IMR-90 (cell line): Measurements from ENCODE around the gene ANO4. TPM values are rescaled to one million over a fixed set of nuclear protein-coding genes. Genes with fewer than 3 reads are reported as not detected.

Experiments used
- ATAC-seq: fragments of 200-7000 bp; cut with Tn5 transposase; 2 replicates; pipeline ENCODE4 v1.9.1; 2020; ENCODE audit warnings: low read depth, mild to moderate bottlenecking, moderate library complexity
- BruUV-seq: library from RNA; stranded (reverse); fragments of 400-500 nt; replicated peaks from 2 replicates; lab custom pipeline; 2021; lab: Mats Ljungman, UMichigan
- CTCF ChIA-PET: fragments of 300-600 bp; formaldehyde crosslinking; extraction: SDS; loops from one replicate; lab custom pipeline; 2021; ENCODE audit warnings: antibody characterized with exemption; lab: Yijun Ruan, JAX
- POLR2A ChIA-PET: fragments of 300-600 bp; sonication (Branson Sonifier 250); formaldehyde crosslinking; loops from one replicate; lab custom pipeline; 2022; ENCODE audit warnings: antibody characterized with exemption; ENCODE audit not compliant: unreplicated experiment; lab: Charles Lee
- DNase-seq: peaks from one replicate; pipeline ENCODE4 v3.0.0; 2013
- H2AFZ ChIP-seq: replicated peaks from 2 replicates; pipeline ENCODE3; 2013; ENCODE audit warnings: low read length, mild to moderate bottlenecking; ENCODE audit not compliant: poor library complexity
- H2AK5ac ChIP-seq: 2 replicates; pipeline ENCODE4 v1.6.1; 2013; ENCODE audit warnings: low read depth, low read length, inconsistent platforms
- H2AK9ac ChIP-seq: replicated peaks from 2 replicates; pipeline ENCODE3; 2013; ENCODE audit warnings: mild to moderate bottlenecking, low read depth, low read length, moderate library complexity; ENCODE audit not compliant: poor library complexity
- H2BK120ac ChIP-seq: 2 replicates; pipeline ENCODE4 v1.6.1; 2013; ENCODE audit warnings: low read depth, low read length, inconsistent platforms
- H2BK15ac ChIP-seq: 3 replicates; pipeline ENCODE4 v1.6.1; 2013; ENCODE audit warnings: low read depth, low read length, inconsistent platforms
- H2BK20ac ChIP-seq: 2 replicates; pipeline ENCODE4 v1.6.1; 2013; ENCODE audit warnings: low read depth, mild to moderate bottlenecking, inconsistent platforms, low read length, moderate library complexity
- H2BK5ac ChIP-seq: 2 replicates; pipeline ENCODE4 v1.6.1; 2013; ENCODE audit warnings: mild to moderate bottlenecking, low read depth, low read length, inconsistent platforms; ENCODE audit not compliant: poor library complexity, severe bottlenecking
- H3K14ac ChIP-seq: replicated peaks from 2 replicates; pipeline ENCODE4 v1.6.1; 2013; ENCODE audit warnings: low read depth, low read length, inconsistent platforms
- H3K18ac ChIP-seq: 2 replicates; pipeline ENCODE4 v1.6.1; 2013; ENCODE audit warnings: low read depth, low read length, control low read depth
- H3K23ac ChIP-seq: 2 replicates; pipeline ENCODE4 v1.6.1; 2013; ENCODE audit warnings: low read depth, low read length, inconsistent platforms
- H3K27ac ChIP-seq: 2 replicates; pipeline ENCODE4 v1.5.1; 2013; ENCODE audit warnings: mild to moderate bottlenecking, control low read depth, low read length; ENCODE audit not compliant: insufficient read depth
- H3K27me3 ChIP-seq: 2 replicates; pipeline ENCODE4 v1.6.1; 2013; ENCODE audit warnings: low read length; ENCODE audit not compliant: control insufficient read depth, insufficient read depth
- H3K36me3 ChIP-seq: 2 replicates; pipeline ENCODE4 v1.6.1; 2013; ENCODE audit warnings: low read length, mixed read lengths; ENCODE audit not compliant: control insufficient read depth, insufficient read depth
- H3K4ac ChIP-seq: 2 replicates; pipeline ENCODE4 v1.6.1; 2013; ENCODE audit warnings: low read depth, low read length, inconsistent platforms
- H3K4me1 ChIP-seq: 2 replicates; pipeline ENCODE4 v1.6.1; 2013; ENCODE audit warnings: low read length, mixed read lengths; ENCODE audit not compliant: control insufficient read depth, insufficient read depth
- H3K4me2 ChIP-seq: 2 replicates; pipeline ENCODE4 v1.6.1; 2013; ENCODE audit warnings: low read depth, mild to moderate bottlenecking, control low read depth, low read length, moderate library complexity
- H3K4me3 ChIP-seq: 2 replicates; pipeline ENCODE4 v1.5.1; 2013; ENCODE audit warnings: low read depth, mild to moderate bottlenecking, control low read depth, low read length, moderate library complexity; ENCODE audit not compliant: insufficient read depth
- H3K56ac ChIP-seq: 2 replicates; pipeline ENCODE4 v1.6.1; 2013; ENCODE audit warnings: low read length, inconsistent platforms; ENCODE audit not compliant: insufficient read depth; ENCODE audit errors: extremely low read depth
- H3K79me1 ChIP-seq, 2 experiments: 2 replicates each; pipeline ENCODE4 v1.6.1; 2013; ENCODE audit warnings: low read length in 2 of 2, inconsistent platforms in 1 of 2, low read depth in 1 of 2
- H3K9ac ChIP-seq: 2 replicates; pipeline ENCODE4 v1.6.1; 2013; ENCODE audit warnings: low read depth, low read length, control low read depth
- H3K9me1 ChIP-seq: 2 replicates; pipeline ENCODE4 v1.6.1; 2013; ENCODE audit warnings: low read length, inconsistent platforms; ENCODE audit not compliant: insufficient read depth
- H3K9me3 ChIP-seq: 2 replicates; pipeline ENCODE4 v1.6.1; 2013; ENCODE audit warnings: low read length; ENCODE audit not compliant: control insufficient read depth, insufficient read depth
- H4K20me1 ChIP-seq: 2 replicates; pipeline ENCODE4 v1.6.1; 2013; ENCODE audit warnings: low read length, inconsistent platforms; ENCODE audit not compliant: insufficient read depth
- H4K5ac ChIP-seq: 2 replicates; pipeline ENCODE4 v1.6.1; 2013; ENCODE audit warnings: mild to moderate bottlenecking, low read depth, low read length, control low read depth
- H4K8ac ChIP-seq, 2 experiments: 2 replicates each; pipeline ENCODE4 v1.6.1; 2013; ENCODE audit warnings: low read depth in 2 of 2, low read length in 2 of 2, control low read depth in 1 of 2, inconsistent platforms in 1 of 2
- H4K91ac ChIP-seq: 2 replicates; pipeline ENCODE4 v1.6.1; 2013; ENCODE audit warnings: low read depth, low read length, inconsistent platforms; ENCODE audit not compliant: insufficient read depth
- BHLHE40 ChIP-seq: fragments of 150-350 bp; IDR thresholded peaks from 2 replicates; pipeline ENCODE4 v1.6.1; 2016; ENCODE audit warnings: mild to moderate bottlenecking, low read depth, low read length
- CEBPB ChIP-seq: IDR thresholded peaks from 2 replicates; pipeline ENCODE4 v1.6.1; 2012; ENCODE audit warnings: low read depth, low read length, improper control_type of control experiment
- CHD1 ChIP-seq: IDR thresholded peaks from 2 replicates; pipeline ENCODE4 v1.6.1; 2012; ENCODE audit warnings: low read depth, low read length, improper control_type of control experiment
- FOS ChIP-seq: fragments of 150-350 bp; IDR thresholded peaks from 2 replicates; pipeline ENCODE4 v1.6.1; 2016; ENCODE audit warnings: low read depth, low read length
- MAFK ChIP-seq: IDR thresholded peaks from 2 replicates; pipeline ENCODE4 v1.6.1; 2012; ENCODE audit warnings: low read depth, low read length, improper control_type of control experiment
- MAZ ChIP-seq: IDR thresholded peaks from 2 replicates; pipeline ENCODE4 v1.6.1; 2012; ENCODE audit warnings: low read depth, mild to moderate bottlenecking, low read length, improper control_type of control experiment, moderate library complexity, borderline replicate concordance
- MXI1 ChIP-seq: IDR thresholded peaks from 2 replicates; pipeline ENCODE4 v1.6.1; 2012; ENCODE audit warnings: low read depth, mild to moderate bottlenecking, low read length, moderate library complexity, borderline replicate concordance
- NFE2L2 ChIP-seq: fragments of 150-350 bp; IDR thresholded peaks from 2 replicates; pipeline ENCODE4 v1.6.1; 2016; ENCODE audit warnings: low read depth, mild to moderate bottlenecking, low read length
- POLR2A ChIP-seq: IDR thresholded peaks from 2 replicates; pipeline ENCODE4 v1.6.1; 2012; ENCODE audit warnings: mild to moderate bottlenecking, low read depth, low read length
- RAD21 ChIP-seq: IDR thresholded peaks from 2 replicates; pipeline ENCODE4 v1.6.1; 2012; ENCODE audit warnings: low read length, improper control_type of control experiment
- RCOR1 ChIP-seq: IDR thresholded peaks from 2 replicates; pipeline ENCODE4 v1.6.1; 2012; ENCODE audit warnings: mild to moderate bottlenecking, low read length, improper control_type of control experiment; ENCODE audit not compliant: insufficient replicate concordance
- RFX5 ChIP-seq: IDR thresholded peaks from 2 replicates; pipeline ENCODE4 v1.8.0; 2012; ENCODE audit warnings: low read depth, mild to moderate bottlenecking, low read length, moderate library complexity
- SMC3 ChIP-seq: fragments of 150-350 bp; IDR thresholded peaks from 2 replicates; pipeline ENCODE4 v1.6.1; 2016; ENCODE audit warnings: low read depth, mild to moderate bottlenecking, antibody characterized with exemption, low read length, moderate library complexity
- WGBS, 2 experiments: methylation state at CpG; one replicate each; pipeline versions ENCODE4 v1.1.5 to v1.1.7; 2013; ENCODE audit warnings: missing lambda C conversion rate in 2 of 2; ENCODE audit not compliant: insufficient read length in 1 of 2; ENCODE audit errors: extremely low coverage in 2 of 2; 5-methylcytosine and 5-hydroxymethylcytosine counted together
- dilution Hi-C: fragments of 300-500 bp; cut with HindIII; formaldehyde crosslinking; loops from one replicate; pipeline ENCODE4 v1.14.3; 2018; ENCODE audit warnings: low sequenced_read_pairs; ENCODE audit not compliant: unreplicated experiment
- in situ Hi-C: fragments of 300-500 bp; cut with MboI; formaldehyde crosslinking; loops from 3 replicates; pipeline ENCODE4 v1.14.3; 2019; ENCODE audit warnings: low sequenced_read_pairs, inconsistent platforms, mixed read lengths
- intact Hi-C: fragments of 100-400 bp; cut with micrococcal nuclease; formaldehyde crosslinking; loops from 2 replicates; pipeline ENCODE4 v1.10.0; 2022
- polyA plus RNA-seq, 3 experiments: library from polyadenylated mRNA; depleted of rRNA; stranded (reverse); fragments of >200 nt; gene quantifications; 2 replicates each; pipeline ENCODE4 v1.2.3, GENCODE V29; 2012; ENCODE audit warnings: low replicate concordance in 1 of 3
- total RNA-seq: library from RNA; depleted of rRNA; stranded (reverse); fragments of >200 nt; gene quantifications from 2 replicates; pipeline ENCODE4 v1.2.3, GENCODE V29; 2012
- TF ChIP-seq, protein P1 (sequence below): fragments of 150-350 bp; IDR thresholded peaks from 2 replicates; pipeline ENCODE4 v1.6.1; 2016; ENCODE audit warnings: low read depth, mild to moderate bottlenecking, low read length, moderate library complexity, borderline replicate concordance
- TF ChIP-seq, protein P2 (sequence below): conservative IDR thresholded peaks from 2 replicates; pipeline ENCODE4 v1.5.1; 2012; ENCODE audit warnings: mild to moderate bottlenecking, low read depth, low read length, improper control_type of control experiment
- TF ChIP-seq, protein P3 (sequence below): fragments of 150-350 bp; IDR thresholded peaks from 2 replicates; pipeline ENCODE4 v1.6.1; 2017; ENCODE audit warnings: mild to moderate bottlenecking, antibody characterized with exemption, low read length, low read depth

Gene ANO4
- total and polyA plus RNA-seq, 2 of the 4 experiments (the other 2 are of a cell fraction): 4.7 to 10.2 TPM

DNA sequence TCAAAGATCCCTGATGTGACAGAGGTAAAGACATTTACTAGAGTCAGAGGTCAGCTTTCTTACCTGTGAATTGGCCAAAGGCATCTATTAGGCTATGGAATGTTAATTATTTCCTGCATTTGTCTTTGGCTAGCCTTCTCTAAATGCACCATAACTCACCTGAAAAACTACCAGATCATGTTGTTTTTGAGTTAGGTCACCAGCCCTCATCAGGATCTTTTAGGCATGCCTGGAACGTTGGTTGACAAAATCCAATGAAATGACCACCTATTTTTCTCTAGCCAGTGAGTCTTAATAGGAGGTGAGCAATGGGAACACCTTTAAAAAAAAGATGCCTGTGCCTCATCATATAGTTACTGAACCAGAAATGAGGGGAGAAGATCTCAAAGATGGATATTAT is 46.2 kb downstream of the ANO4 start:
- ChIA-PET CTCF (no interaction called here), POLR2A (no interaction called here)
- in situ Hi-C loops (no loop called here), dilution Hi-C loops (no loop called here), intact Hi-C loops (no loop called here)
- no peak for DNase-seq
- Histone ChIP-seq H2BK15ac (no peak overlapping the region), H3K18ac (no peak overlapping the region), H2AK9ac (no peak overlapping the region), H3K27ac (no peak overlapping the region), H2AK5ac (no peak overlapping the region), H3K79me1 (peaks cover 0 to 8% of the 10 kb centered on the region in 2 experiments; a peak in 2 of 4 replicates), H4K5ac (no peak overlapping the region), H3K56ac (no peak overlapping the region), H2BK20ac (no peak overlapping the region), H3K4me3 (no peak overlapping the region), H3K9me1 (no peaks in the 10 kb centered on the region), H2BK120ac (no peak overlapping the region), H3K9ac (no peak overlapping the region), H2AFZ (no peak overlapping the region), H3K4ac (no peak overlapping the region), H4K91ac (no peak overlapping the region), H4K20me1 (no peaks in the 10 kb centered on the region), H4K8ac (no peak overlapping the region), H2BK5ac (no peak overlapping the region), H3K36me3 (no peaks in the 10 kb centered on the region), H3K27me3 (no peaks in the 10 kb centered on the region), H3K4me2 (no peak overlapping the region), H3K14ac (no peak overlapping the region), H3K9me3 (no peaks in the 10 kb centered on the region), H3K23ac (no peak overlapping the region), H3K4me1 (peaks cover 4% of the 10 kb centered on the region)
- no TSS peak for BruUV-seq
- TF ChIP-seq, protein P1, sequence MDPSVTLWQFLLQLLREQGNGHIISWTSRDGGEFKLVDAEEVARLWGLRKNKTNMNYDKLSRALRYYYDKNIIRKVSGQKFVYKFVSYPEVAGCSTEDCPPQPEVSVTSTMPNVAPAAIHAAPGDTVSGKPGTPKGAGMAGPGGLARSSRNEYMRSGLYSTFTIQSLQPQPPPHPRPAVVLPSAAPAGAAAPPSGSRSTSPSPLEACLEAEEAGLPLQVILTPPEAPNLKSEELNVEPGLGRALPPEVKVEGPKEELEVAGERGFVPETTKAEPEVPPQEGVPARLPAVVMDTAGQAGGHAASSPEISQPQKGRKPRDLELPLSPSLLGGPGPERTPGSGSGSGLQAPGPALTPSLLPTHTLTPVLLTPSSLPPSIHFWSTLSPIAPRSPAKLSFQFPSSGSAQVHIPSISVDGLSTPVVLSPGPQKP: no peak
- TF ChIP-seq SMC3: no peak
- no peak for TF ChIP-seq MXI1
- no peak for TF ChIP-seq CHD1
- no peak for TF ChIP-seq MAZ
- no peak for TF ChIP-seq RAD21
- TF ChIP-seq MAFK: no peak
- TF ChIP-seq BHLHE40: no peak
- TF ChIP-seq, protein P2, sequence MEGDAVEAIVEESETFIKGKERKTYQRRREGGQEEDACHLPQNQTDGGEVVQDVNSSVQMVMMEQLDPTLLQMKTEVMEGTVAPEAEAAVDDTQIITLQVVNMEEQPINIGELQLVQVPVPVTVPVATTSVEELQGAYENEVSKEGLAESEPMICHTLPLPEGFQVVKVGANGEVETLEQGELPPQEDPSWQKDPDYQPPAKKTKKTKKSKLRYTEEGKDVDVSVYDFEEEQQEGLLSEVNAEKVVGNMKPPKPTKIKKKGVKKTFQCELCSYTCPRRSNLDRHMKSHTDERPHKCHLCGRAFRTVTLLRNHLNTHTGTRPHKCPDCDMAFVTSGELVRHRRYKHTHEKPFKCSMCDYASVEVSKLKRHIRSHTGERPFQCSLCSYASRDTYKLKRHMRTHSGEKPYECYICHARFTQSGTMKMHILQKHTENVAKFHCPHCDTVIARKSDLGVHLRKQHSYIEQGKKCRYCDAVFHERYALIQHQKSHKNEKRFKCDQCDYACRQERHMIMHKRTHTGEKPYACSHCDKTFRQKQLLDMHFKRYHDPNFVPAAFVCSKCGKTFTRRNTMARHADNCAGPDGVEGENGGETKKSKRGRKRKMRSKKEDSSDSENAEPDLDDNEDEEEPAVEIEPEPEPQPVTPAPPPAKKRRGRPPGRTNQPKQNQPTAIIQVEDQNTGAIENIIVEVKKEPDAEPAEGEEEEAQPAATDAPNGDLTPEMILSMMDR: no peak
- TF ChIP-seq POLR2A: no peak
- no peak for TF ChIP-seq CEBPB
- TF ChIP-seq FOS: no peak
- no peak for TF ChIP-seq RFX5
- no peak for TF ChIP-seq NFE2L2
- TF ChIP-seq, protein P3, sequence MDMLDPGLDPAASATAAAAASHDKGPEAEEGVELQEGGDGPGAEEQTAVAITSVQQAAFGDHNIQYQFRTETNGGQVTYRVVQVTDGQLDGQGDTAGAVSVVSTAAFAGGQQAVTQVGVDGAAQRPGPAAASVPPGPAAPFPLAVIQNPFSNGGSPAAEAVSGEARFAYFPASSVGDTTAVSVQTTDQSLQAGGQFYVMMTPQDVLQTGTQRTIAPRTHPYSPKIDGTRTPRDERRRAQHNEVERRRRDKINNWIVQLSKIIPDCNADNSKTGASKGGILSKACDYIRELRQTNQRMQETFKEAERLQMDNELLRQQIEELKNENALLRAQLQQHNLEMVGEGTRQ: no peak
- TF ChIP-seq RCOR1: no peak
- ATAC-seq: no peak
- WGBS, 2 experiments: no CpG with 5 or more reads among the region's 1 CpG
